Naive thymus-derived CD4-positive, alpha-beta T cell (primary cell): Measurements from ENCODE around the gene SF3B4. TPM values are rescaled to one million over a fixed set of nuclear protein-coding genes. Genes with fewer than 3 reads are reported as not detected.
"Not testable (repeated sequence)": the region's sequence is repeated elsewhere in the genome, so short reads cannot be mapped to it uniquely, and the experiment has no call there.

Experiments
- ATAC-seq: fragments of 150-1000 bp; cut with Tn5 transposase; 2 replicates; pipeline ENCODE4 v1.10.0; 2021; ENCODE audit warnings: mild to moderate bottlenecking, moderate library complexity
- CTCF ChIA-PET: fragments of 350-600 bp; sonication (Branson Sonifier 250); formaldehyde crosslinking; loops from one replicate; lab custom pipeline; 2021; ENCODE audit warnings: antibody characterized with exemption; lab: Charles Lee
- POLR2A ChIA-PET: fragments of 350-600 bp; sonication (Branson Sonifier 250); formaldehyde crosslinking; loops from one replicate; lab custom pipeline; 2021; ENCODE audit warnings: antibody characterized with exemption, inconsistent platforms; lab: Charles Lee
- DNase-seq, 9 donors: peaks; one replicate each; pipeline versions ENCODE4 v3.0.0 to v3.0.0-alpha.2; 2020 to 2022; ENCODE audit warnings: mixed read lengths in 1 of 9
- H3K27ac ChIP-seq: one replicate; pipeline ENCODE4 v1.7.0; 2013; ENCODE audit warnings: mild to moderate bottlenecking, low read depth, low read length, moderate library complexity
- H3K27me3 ChIP-seq, 2 donors: one replicate each; pipeline ENCODE4 v1.7.0; 2013; ENCODE audit warnings: low read length in 2 of 2, mild to moderate bottlenecking in 2 of 2, moderate library complexity in 2 of 2; ENCODE audit not compliant: control insufficient read depth in 2 of 2, insufficient read depth in 2 of 2
- H3K36me3 ChIP-seq, 3 experiments: 1 replicate in 2 of 3; 2 replicates in 1 of 3; pipeline ENCODE4 v1.7.0; 2013; ENCODE audit warnings: low read length in 3 of 3, mild to moderate bottlenecking in 3 of 3, moderate library complexity in 1 of 3; ENCODE audit not compliant: insufficient read depth in 3 of 3, control insufficient read depth in 2 of 3
- H3K4me1 ChIP-seq, 2 donors: one replicate each; pipeline ENCODE4 v1.7.0; 2013; ENCODE audit warnings: low read length in 2 of 2, mild to moderate bottlenecking in 2 of 2, moderate library complexity in 1 of 2; ENCODE audit not compliant: control insufficient read depth in 2 of 2, insufficient read depth in 2 of 2
- H3K4me3 ChIP-seq: 2 replicates; pipeline ENCODE4 v1.7.0; 2013; ENCODE audit warnings: mild to moderate bottlenecking, low read length
- H3K9me3 ChIP-seq, 3 experiments: 1 replicate in 2 of 3; 2 replicates in 1 of 3; pipeline ENCODE4 v1.7.0; 2013; ENCODE audit warnings: low read length in 3 of 3; ENCODE audit not compliant: control insufficient read depth in 2 of 3
- H3K27ac Mint-ChIP-seq, 9 donors: one replicate each; pipeline ENCODE4 v1.8.0; 2020 to 2022; ENCODE audit warnings: mixed read lengths in 9 of 9, mild to moderate bottlenecking in 8 of 9, moderate library complexity in 5 of 9, inconsistent platforms in 2 of 9
- H3K27me3 Mint-ChIP-seq, 5 donors: one replicate each; pipeline ENCODE4 v1.8.0; 2021 to 2022; ENCODE audit warnings: mixed read lengths in 5 of 5, mild to moderate bottlenecking in 1 of 5
- H3K36me3 Mint-ChIP-seq, 5 donors: one replicate each; pipeline ENCODE4 v1.8.0; 2020 to 2022; ENCODE audit warnings: mixed read lengths in 5 of 5, mild to moderate bottlenecking in 3 of 5, inconsistent platforms in 1 of 5
- H3K4me1 Mint-ChIP-seq, 7 donors: one replicate each; pipeline ENCODE4 v1.8.0; 2020 to 2022; ENCODE audit warnings: mixed read lengths in 7 of 7, mild to moderate bottlenecking in 3 of 7, inconsistent platforms in 1 of 7
- H3K4me3 Mint-ChIP-seq, 10 donors: one replicate each; pipeline ENCODE4 v1.8.0; 2020 to 2022; ENCODE audit warnings: mild to moderate bottlenecking in 10 of 10, mixed read lengths in 10 of 10, moderate library complexity in 6 of 10, inconsistent platforms in 2 of 10
- H3K9me3 Mint-ChIP-seq, 11 donors: one replicate each; pipeline ENCODE4 v1.8.0; 2020 to 2022; ENCODE audit warnings: mixed read lengths in 11 of 11, mild to moderate bottlenecking in 4 of 11, inconsistent platforms in 1 of 11, moderate library complexity in 1 of 11
- intact Hi-C, 2 donors: fragments of 100-400 bp; cut with micrococcal nuclease; formaldehyde crosslinking; loops; one replicate each; pipeline ENCODE4 v1.15.1; 2023
- polyA plus RNA-seq, 2 donors: library from polyadenylated mRNA; unstranded; fragments of 300-500 nt; fragmentation: Illumina TruSeq; gene quantifications; one replicate each; pipeline ENCODE4 v1.2.3, GENCODE V29; 2021
- total RNA-seq, 6 experiments: library from RNA in 5 of 6; stranded (reverse) in 5 of 6; gene quantifications; 1 replicate in 5 of 6; 2 replicates in 1 of 6; pipeline ENCODE4 v1.2.3 and lab custom pipeline; 2021 to 2026

The SF3B4 gene
- total and polyA plus RNA-seq, 7 experiments from 2014 or later, result 39.0 to 114 (median 46.5) TPM

GRCh38 chr1:149965440-149965839, 37.8 kb upstream of the SF3B4 start:
- H3K27ac ChIP-seq, result no peak overlapping the region
- Mint-ChIP-seq H3K4me1 (peaks cover 6 to 24% (median 19%) of the 10 kb centered on the region in 7 donors), H3K27me3 (no peaks in the 10 kb centered on the region), H3K36me3 (peaks cover 5 to 15% (median 11%) of the 10 kb centered on the region in 5 donors), H3K9me3 (no peaks in the 10 kb centered on the region), H3K27ac (peak overlapping the region in 6 of 9 donors; percentile 1 to 80 (median 50)), H3K4me3 (peak overlapping the region in 2 of 10 donors; percentile 21 to 50)
- H3K9me3 ChIP-seq, result no peaks in the 10 kb centered on the region
- H3K4me1 ChIP-seq, result no peaks in the 10 kb centered on the region
- H3K27me3 ChIP-seq, result no peaks in the 10 kb centered on the region
- POLR2A ChIA-PET, result interaction anchor here (1.3 kb wide), 1 partner anchor 78 kb away, joined by 5 read pairs; a partner anchor contains a TSS
- H3K4me3 ChIP-seq, result no peak overlapping the region
- ATAC-seq, result peak; percentile 41
- intact Hi-C loops, result no loop called here
- peak in 4 of 9 donors; percentile 11 to 20 (median 16) for DNase-seq
- H3K36me3 ChIP-seq, result peaks cover 0 to 8% (median 0%) of the 10 kb centered on the region in 3 experiments
- CTCF ChIA-PET, result interaction anchor here (0.7 to 1.4 kb wide), 3 partner anchors 88 to 200 kb away, joined by 3 to 5 read pairs (median 4); no protein-coding TSS in a partner anchor

DNA sequence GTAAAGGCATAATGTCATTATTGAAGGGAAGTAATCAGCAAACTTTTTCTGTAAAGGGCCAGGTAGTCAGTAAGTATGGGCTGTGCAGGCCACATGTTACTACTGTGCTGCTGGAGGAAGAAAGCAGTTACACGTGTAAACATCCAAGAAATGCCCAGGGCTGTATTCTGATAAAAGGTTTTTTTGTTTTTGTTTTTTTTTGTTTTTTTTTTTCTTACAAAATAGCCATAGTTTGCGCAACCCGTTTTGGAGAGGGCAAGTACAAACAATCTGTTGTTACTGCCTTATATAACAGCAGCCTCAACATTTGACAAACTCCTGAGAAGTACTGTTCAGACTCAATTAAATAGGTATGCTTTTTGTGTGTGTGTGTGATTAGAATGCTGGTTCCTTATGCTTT, 35.8 kb upstream of the SF3B4 start:
- no peaks in the 10 kb centered on the region for H3K4me1 ChIP-seq
- Mint-ChIP-seq H3K4me1 (peaks cover 6 to 24% (median 19%) of the 10 kb centered on the region in 7 donors), H3K27ac (peak overlapping the region in 4 of 9 donors; percentile 8 to 71 (median 56)), H3K27me3 (no peaks in the 10 kb centered on the region), H3K4me3 (no peak overlapping the region), H3K9me3 (no peaks in the 10 kb centered on the region), H3K36me3 (peaks cover 11 to 25% (median 22%) of the 10 kb centered on the region in 5 donors)
- CTCF ChIA-PET, result interaction anchor here (1.3 to 3.1 kb wide), 3 partner anchors 15 to 224 kb away, joined by 4 to 19 read pairs (median 14); no protein-coding TSS in a partner anchor
- POLR2A ChIA-PET, result interaction anchor here (0.7 kb wide), 1 partner anchor 221 kb away, joined by 4 read pairs; no protein-coding TSS in a partner anchor
- no peaks in the 10 kb centered on the region for H3K27me3 ChIP-seq
- no peak for DNase-seq
- no peaks in the 10 kb centered on the region for H3K9me3 ChIP-seq
- H3K36me3 ChIP-seq, result peaks cover 0 to 16% (median 0%) of the 10 kb centered on the region in 3 experiments
- no peak overlapping the region for H3K4me3 ChIP-seq
- H3K27ac ChIP-seq, result no peak overlapping the region
- ATAC-seq, result no peak
- intact Hi-C loops, result loop anchor here (2.0 to 5.0 kb wide), 4 partner anchors 37 to 319 kb away; partner anchors contain the start of genes CIART (in 1 of the 2), OTUD7B (in 1 of the 2) and SF3B4 (in 1 of the 2)

- Histone ChIP-seq H3K4me1 (no peaks in the 10 kb centered on the region), H3K9me3 (no peaks in the 10 kb centered on the region), H3K36me3 (peaks cover 0 to 16% (median 0%) of the 10 kb centered on the region in 3 experiments), H3K27me3 (no peaks in the 10 kb centered on the region), H3K27ac (no peak overlapping the region), H3K4me3 (no peak overlapping the region)
- Mint-ChIP-seq H3K4me1 (peaks cover 6 to 24% (median 19%) of the 10 kb centered on the region in 7 donors), H3K9me3 (no peaks in the 10 kb centered on the region), H3K4me3 (no peak overlapping the region), H3K27ac (peak overlapping the region in 5 of 9 donors; percentile 7 to 71 (median 43)), H3K27me3 (no peaks in the 10 kb centered on the region), H3K36me3 (peaks cover 11 to 28% (median 22%) of the 10 kb centered on the region in 5 donors)
- DNase-seq (no peak), ATAC-seq (no peak)
- ChIA-PET POLR2A (interaction anchor here (0.6 to 2.6 kb wide), 5 partner anchors 24 to 271 kb away, joined by 3 to 16 read pairs (median 5); a partner anchor contains a TSS), CTCF (interaction anchor here (0.7 to 3.1 kb wide), 12 partner anchors 14 to 228 kb away, joined by 3 to 19 read pairs (median 4); no protein-coding TSS in a partner anchor)
- intact Hi-C loops, result loop anchor here (1.0 to 5.0 kb wide), 11 partner anchors 35 to 320 kb away; partner anchors contain the start of genes SF3B4 (in 2 of the 2), VPS45 (in 2 of the 2), CIART (in 1 of the 2) and OTUD7B (in 1 of the 2)
Measured at GRCh38 chr1:149962736-149963135, 35.1 kb upstream of the SF3B4 start.

DNA sequence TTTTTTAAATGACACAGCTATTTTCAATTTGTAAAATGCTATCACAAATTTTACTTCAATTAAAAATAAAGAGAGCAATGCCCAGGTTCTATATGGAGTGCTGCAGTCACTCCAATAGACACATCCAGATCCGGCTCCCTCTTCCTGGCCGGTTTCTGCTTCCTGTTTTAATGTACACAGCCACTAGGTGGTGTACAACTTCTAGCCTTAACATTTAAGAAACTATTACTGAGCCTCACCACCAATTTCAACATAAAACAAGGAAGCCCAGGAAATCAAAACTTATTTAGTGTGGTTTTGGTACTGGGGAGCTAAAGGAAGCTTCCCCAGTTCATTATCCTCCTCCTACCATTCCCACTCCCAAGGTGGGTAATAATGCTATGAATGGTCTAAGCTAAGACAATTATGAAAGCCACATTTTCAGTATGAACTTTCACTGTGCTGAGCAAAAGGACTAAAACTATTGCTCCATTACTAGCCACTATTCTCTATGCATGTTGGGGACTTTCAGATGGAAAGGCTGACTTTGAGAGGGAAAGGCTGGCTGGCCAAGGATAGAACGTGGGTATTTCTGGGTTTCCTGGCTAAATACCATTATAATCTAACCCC, 34.5 kb upstream of the SF3B4 start:
- H3K4me3 Mint-ChIP-seq, result no peak overlapping the region
- intact Hi-C loops, result loop anchor here (1.0 to 5.0 kb wide), 11 partner anchors 35 to 320 kb away; partner anchors contain the start of genes SF3B4 (in 2 of the 2), VPS45 (in 2 of the 2), CIART (in 1 of the 2) and OTUD7B (in 1 of the 2)
- ChIA-PET CTCF (interaction anchor here (0.6 to 3.1 kb wide), 13 partner anchors 13 to 229 kb away, joined by 3 to 19 read pairs (median 4); no protein-coding TSS in a partner anchor), POLR2A (interaction anchor here (0.6 to 2.6 kb wide), 7 partner anchors 24 to 272 kb away, joined by 3 to 16 read pairs (median 4); a partner anchor contains a TSS)
- H3K4me1 Mint-ChIP-seq, result peaks cover 6 to 24% (median 19%) of the 10 kb centered on the region in 7 donors
- Histone ChIP-seq H3K27ac (no peak overlapping the region), H3K27me3 (no peaks in the 10 kb centered on the region), H3K36me3 (peaks cover 0 to 16% (median 0%) of the 10 kb centered on the region in 3 experiments), H3K4me1 (no peaks in the 10 kb centered on the region), H3K4me3 (no peak overlapping the region), H3K9me3 (no peaks in the 10 kb centered on the region)
- ATAC-seq (peak; percentile 88), DNase-seq (peak in 7 of 9 donors; percentile 39 to 62 (median 57))
- H3K36me3 Mint-ChIP-seq, result peaks cover 11 to 27% (median 22%) of the 10 kb centered on the region in 5 donors
- no peaks in the 10 kb centered on the region for H3K9me3 Mint-ChIP-seq
- peak overlapping the region in 3 of 9 donors; percentile 45 to 71 (median 64) for H3K27ac Mint-ChIP-seq
- H3K27me3 Mint-ChIP-seq, result no peaks in the 10 kb centered on the region

DNA sequence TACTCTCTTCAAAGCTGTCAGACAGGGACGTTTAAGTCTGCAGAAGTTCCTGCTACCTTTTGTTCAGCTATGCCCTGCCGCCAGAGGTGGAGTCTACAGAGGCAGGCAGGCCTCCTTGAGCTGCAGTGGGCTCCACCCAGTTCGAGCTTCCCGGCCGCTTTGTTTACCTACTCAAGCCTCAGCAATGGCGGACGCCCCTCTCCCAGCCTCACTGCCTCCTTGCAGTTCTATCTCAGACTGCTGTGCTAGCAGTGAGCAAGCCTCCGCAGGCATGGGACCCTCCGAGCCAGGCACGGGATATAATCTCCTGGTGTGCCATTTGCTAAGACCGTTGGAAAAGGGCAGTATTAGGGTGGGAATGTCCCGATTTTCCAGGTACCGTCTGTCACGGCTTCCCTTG, 29.9 kb upstream of the SF3B4 start:
- H3K36me3 ChIP-seq, H3K4me3 ChIP-seq, H3K9me3 ChIP-seq, H3K27me3 Mint-ChIP-seq, H3K4me3 Mint-ChIP-seq, intact Hi-C loops, DNase-seq, H3K9me3 Mint-ChIP-seq, H3K4me1 ChIP-seq, ATAC-seq, H3K27ac Mint-ChIP-seq, H3K27ac ChIP-seq, CTCF ChIA-PET, H3K27me3 ChIP-seq: not testable (repeated sequence)
- Mint-ChIP-seq H3K4me1 (peaks cover 4 to 12% (median 11%) of the 10 kb centered on the region in 7 donors), H3K36me3 (peaks cover 11 to 44% (median 19%) of the 10 kb centered on the region in 5 donors)
- POLR2A ChIA-PET, result interaction anchor here (0.9 kb wide), 1 partner anchor 224 kb away, joined by 3 read pairs; no protein-coding TSS in a partner anchor

DNA sequence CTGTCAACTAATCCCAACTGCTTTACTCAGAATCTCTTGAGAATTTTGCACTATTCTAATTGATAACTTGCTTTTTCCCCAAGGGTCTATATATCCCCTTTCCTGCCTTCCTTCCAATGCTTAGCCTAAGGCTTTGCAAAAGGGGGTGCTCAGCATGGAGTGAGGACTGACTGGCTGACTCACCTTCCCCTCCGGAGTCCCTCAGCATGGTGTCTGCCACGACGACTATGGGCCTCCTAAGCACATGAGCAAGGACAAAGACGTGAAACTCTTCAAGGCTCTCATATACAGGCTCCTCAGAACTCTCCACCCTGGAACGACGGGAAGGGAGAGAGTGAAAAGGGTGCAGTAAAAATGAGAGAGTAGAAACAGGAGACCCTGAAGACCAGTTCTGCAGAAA, 22.3 kb upstream of the SF3B4 start:
- H3K9me3 Mint-ChIP-seq, result peaks cover 0 to 5% (median 0%) of the 10 kb centered on the region in 11 donors
- no peak overlapping the region for H3K4me3 Mint-ChIP-seq
- peaks cover 0 to 33% (median 18%) of the 10 kb centered on the region in 5 donors for H3K36me3 Mint-ChIP-seq
- Histone ChIP-seq H3K27me3 (no peaks in the 10 kb centered on the region), H3K36me3 (peaks cover 0 to 14% (median 0%) of the 10 kb centered on the region in 3 experiments), H3K4me3 (no peak overlapping the region), H3K27ac (no peak overlapping the region), H3K4me1 (no peaks in the 10 kb centered on the region), H3K9me3 (no peaks in the 10 kb centered on the region)
- DNase-seq (no peak), ATAC-seq (no peak)
- intact Hi-C loops, result no loop called here
- H3K4me1 Mint-ChIP-seq, result no peaks in the 10 kb centered on the region
- CTCF ChIA-PET, result no interaction called here
- H3K27ac Mint-ChIP-seq, result no peak overlapping the region
- POLR2A ChIA-PET, result no interaction called here
- H3K27me3 Mint-ChIP-seq, result no peaks in the 10 kb centered on the region
